HepG2 (cell line): Measurements from ENCODE around the gene GAN. TPM values are rescaled to one million over a fixed set of nuclear protein-coding genes. Genes with fewer than 3 reads are reported as not detected.

Source experiments
- HIC2 ChIP-seq: sonication (generic); formaldehyde crosslinking; IDR thresholded peaks from 2 replicates; pipeline ENCODE4 v1.9.0; 2022; ENCODE audit warnings: low read depth, missing genetic modification reagents
- HMGXB4 ChIP-seq, 2 experiments: sonication (generic) in 1 of 2; formaldehyde crosslinking in 1 of 2; IDR thresholded peaks; 2 replicates each; pipeline versions ENCODE4 v1.4.0 to v1.6.1; 2018 to 2020; ENCODE audit warnings: missing genetic modification reagents in 2 of 2, borderline replicate concordance in 1 of 2, low read depth in 1 of 2, mild to moderate bottlenecking in 1 of 2, missing biosample characterization in 1 of 2
- HOXA5 ChIP-seq: sonication (generic); formaldehyde crosslinking; IDR thresholded peaks from 2 replicates; pipeline ENCODE4 v1.4.0; 2020; ENCODE audit warnings: missing genetic modification reagents
- HOXD1 ChIP-seq: sonication (generic); formaldehyde crosslinking; IDR thresholded peaks from 2 replicates; pipeline ENCODE4 v1.5.0; 2020; ENCODE audit warnings: missing genetic modification reagents
- KAT7 ChIP-seq: IDR thresholded peaks from 2 replicates; pipeline ENCODE4 v1.6.1; 2018; ENCODE audit warnings: borderline replicate concordance, missing compliant biosample characterization
- KIAA2018 ChIP-seq: sonication (generic); formaldehyde crosslinking; IDR thresholded peaks from 2 replicates; pipeline ENCODE4 v1.5.0; 2020; ENCODE audit warnings: mild to moderate bottlenecking, missing genetic modification reagents, borderline replicate concordance
- MXD4 ChIP-seq: IDR thresholded peaks from 2 replicates; pipeline ENCODE4 v1.6.1; 2016; ENCODE audit warnings: mild to moderate bottlenecking, missing biosample characterization, missing genetic modification reagents
- NFE2L2 ChIP-seq: fragments of 150-350 bp; IDR thresholded peaks from 2 replicates; pipeline ENCODE4 v1.6.1; 2014; ENCODE audit warnings: low read length
- PTBP1 ChIP-seq: fragments of 200-400 bp; formaldehyde crosslinking; IDR thresholded peaks from 2 replicates; pipeline ENCODE4 v1.6.1; 2018; ENCODE audit warnings: low read length, low read depth; ENCODE audit not compliant: poor library complexity, severe bottlenecking
- RFXANK ChIP-seq: IDR thresholded peaks from 2 replicates; pipeline ENCODE4 v1.6.1; 2016
- TOPORS ChIP-seq: sonication (generic); formaldehyde crosslinking; IDR thresholded peaks from 2 replicates; pipeline ENCODE4 v1.8.0; 2023; ENCODE audit warnings: mild to moderate bottlenecking, missing genetic modification reagents
- ZFP36L2 ChIP-seq: sonication (generic); formaldehyde crosslinking; IDR thresholded peaks from 2 replicates; pipeline ENCODE4 v1.4.0; 2020; ENCODE audit warnings: missing genetic modification reagents
- ZMYM3 ChIP-seq: sonication (generic); formaldehyde crosslinking; IDR thresholded peaks from 2 replicates; pipeline ENCODE4 v1.5.1; 2020; ENCODE audit warnings: mild to moderate bottlenecking, missing genetic modification reagents
- ZNF18 ChIP-seq: sonication (generic); formaldehyde crosslinking; IDR thresholded peaks from 2 replicates; pipeline ENCODE4 v1.8.0; 2022; ENCODE audit warnings: mild to moderate bottlenecking, missing genetic modification reagents; ENCODE audit not compliant: insufficient replicate concordance
- ZNF709 ChIP-seq: sonication (generic); formaldehyde crosslinking; IDR thresholded peaks from 2 replicates; pipeline ENCODE4 v1.5.0; 2020; ENCODE audit warnings: mild to moderate bottlenecking, missing genetic modification reagents
- polyA plus RNA-seq, 8 experiments: library from polyadenylated mRNA; depleted of rRNA in 3 of 8; stranded (reverse) in 7 of 8; unstranded in 1 of 8; fragments of >200 nt; fragmentation: Illumina TruSeq in 4 of 8; extraction: Trizol in 4 of 8; gene quantifications; 2 replicates each; pipeline versions ENCODE4 v1.2.1 to v1.2.3, GENCODE V29; 2011 to 2016; ENCODE audit warnings: low read depth in 4 of 8, missing spikeins in 1 of 8, mixed read lengths in 1 of 8; ENCODE audit not compliant: insufficient read depth in 1 of 8
- total RNA-seq, 5 experiments: library from RNA; depleted of rRNA; stranded (reverse); fragments of >200 nt; fragmentation: Illumina TruSeq; extraction: Trizol; gene quantifications; 2 replicates each; pipeline ENCODE4 v1.2.3, GENCODE V29; 2016; ENCODE audit warnings: low read depth in 1 of 5

Gene GAN
- total and polyA plus RNA-seq, 2 of the 13 experiments (the other 11 are each of a cell fraction or from before 2014, with no cell fraction given) = 4.3 to 11.0 TPM

- TF ChIP-seq ZNF18 = peak; percentile 56
- TF ChIP-seq MXD4 = 0 out of 2 replicates have a peak, but pooled peaks have one; percentile 29
- TF ChIP-seq HOXA5 = no peak
- no peak; a peak in 1 of 4 replicates for TF ChIP-seq HMGXB4 (CRISPR knock-in tag; IDR thresholded peaks at IDR 0.05; ENCODE audit: borderline replicate concordance in 1 of 2, low read depth in 1 of 2)
- TF ChIP-seq ZNF709 (CRISPR knock-in tag) = peak; percentile 30; the same call in 1 of the 2 replicates
- no peak for TF ChIP-seq TOPORS
- TF ChIP-seq HOXD1 (CRISPR knock-in tag) = no peak
- no peak for TF ChIP-seq RFXANK (CRISPR knock-in tag)
- no peak for TF ChIP-seq ZFP36L2
- no peak for TF ChIP-seq HIC2 (CRISPR knock-in tag)
- no peak for TF ChIP-seq ZMYM3 (CRISPR knock-in tag)
- TF ChIP-seq KAT7 = 0 out of 2 replicates have a peak, but pooled peaks have one; percentile 10
- TF ChIP-seq NFE2L2 = no peak
- TF ChIP-seq PTBP1 = no peak
- TF ChIP-seq KIAA2018 (CRISPR knock-in tag) = no peak
These were observed 810 bp upstream of the GAN start (continued) for GRCh38 chr16:81313701-81314602.
